OCI-LY3 (cell line): ENCODE results near the gene GLI2.

Experiments used
- EZH2phosphoT487 ChIP-seq: fragments of 200-600 bp; shearing (Covaris generic); IDR thresholded peaks from 2 replicates; pipeline ENCODE4 v1.6.1; 2018; ENCODE audit warnings: antibody characterized with exemption, mixed run types, low read depth
- TF ChIP-seq, protein P1 (sequence below): fragments of 200-600, 300-600 bp; sonication (generic); IDR thresholded peaks from 2 replicates; pipeline ENCODE4 v1.5.1; 2014; ENCODE audit warnings: antibody characterized with exemption, low read length, low read depth

DNA sequence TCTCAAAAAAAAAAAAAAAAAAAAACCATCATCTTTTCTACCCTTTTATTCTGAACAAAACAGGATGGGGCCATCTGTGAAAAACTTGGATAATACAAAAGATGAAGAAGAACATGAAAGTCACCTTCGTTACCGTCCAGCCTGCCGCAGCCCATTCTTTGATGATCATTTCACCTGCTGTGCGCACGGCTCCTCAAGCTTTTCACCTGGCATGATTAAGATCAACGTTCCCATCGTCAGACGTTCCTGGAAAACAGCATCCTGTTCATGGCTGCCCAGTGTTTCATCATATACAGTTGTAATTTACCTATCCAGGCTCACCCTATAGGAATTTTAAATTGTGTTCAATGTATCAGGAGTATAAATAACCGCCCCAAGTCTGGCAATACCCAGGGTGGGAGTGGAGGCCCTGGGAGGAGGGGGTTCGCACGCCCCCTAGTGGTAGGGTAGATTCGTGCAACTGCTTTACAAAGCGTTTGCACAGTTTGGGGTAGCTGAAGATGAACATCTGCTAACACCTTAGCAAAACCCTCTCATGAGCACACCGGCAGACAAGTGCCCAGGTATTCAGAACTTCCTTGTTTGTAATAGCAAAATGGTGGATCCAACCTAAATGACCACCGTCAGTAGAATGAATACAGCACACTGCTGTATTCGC is 49.0 kb upstream of the GLI2 start:
- TF ChIP-seq, protein P1, sequence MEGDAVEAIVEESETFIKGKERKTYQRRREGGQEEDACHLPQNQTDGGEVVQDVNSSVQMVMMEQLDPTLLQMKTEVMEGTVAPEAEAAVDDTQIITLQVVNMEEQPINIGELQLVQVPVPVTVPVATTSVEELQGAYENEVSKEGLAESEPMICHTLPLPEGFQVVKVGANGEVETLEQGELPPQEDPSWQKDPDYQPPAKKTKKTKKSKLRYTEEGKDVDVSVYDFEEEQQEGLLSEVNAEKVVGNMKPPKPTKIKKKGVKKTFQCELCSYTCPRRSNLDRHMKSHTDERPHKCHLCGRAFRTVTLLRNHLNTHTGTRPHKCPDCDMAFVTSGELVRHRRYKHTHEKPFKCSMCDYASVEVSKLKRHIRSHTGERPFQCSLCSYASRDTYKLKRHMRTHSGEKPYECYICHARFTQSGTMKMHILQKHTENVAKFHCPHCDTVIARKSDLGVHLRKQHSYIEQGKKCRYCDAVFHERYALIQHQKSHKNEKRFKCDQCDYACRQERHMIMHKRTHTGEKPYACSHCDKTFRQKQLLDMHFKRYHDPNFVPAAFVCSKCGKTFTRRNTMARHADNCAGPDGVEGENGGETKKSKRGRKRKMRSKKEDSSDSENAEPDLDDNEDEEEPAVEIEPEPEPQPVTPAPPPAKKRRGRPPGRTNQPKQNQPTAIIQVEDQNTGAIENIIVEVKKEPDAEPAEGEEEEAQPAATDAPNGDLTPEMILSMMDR: peak; percentile 80
- no peak for TF ChIP-seq EZH2phosphoT487
